Measurements from ENCODE around the gene MED22.

The MED22 gene

GRCh38 chr9:133375724-133376654 is 28.1 kb upstream of the MED22 start, which contains the start of the genes STKLD1 and SURF4:
Gene STKLD1, plus strand, starts transcription at chr9:133376366. Its CDS starts 108 bp downstream, at chr9:133376474.
Gene SURF4, minus strand, starts transcription at chr9:133376060. Its CDS starts 91 bp downstream, at chr9:133375969.
- peak; percentile 89 to 93 for DNase-seq (ENCODE audit: low read depth in 2 of 2)

DNA sequence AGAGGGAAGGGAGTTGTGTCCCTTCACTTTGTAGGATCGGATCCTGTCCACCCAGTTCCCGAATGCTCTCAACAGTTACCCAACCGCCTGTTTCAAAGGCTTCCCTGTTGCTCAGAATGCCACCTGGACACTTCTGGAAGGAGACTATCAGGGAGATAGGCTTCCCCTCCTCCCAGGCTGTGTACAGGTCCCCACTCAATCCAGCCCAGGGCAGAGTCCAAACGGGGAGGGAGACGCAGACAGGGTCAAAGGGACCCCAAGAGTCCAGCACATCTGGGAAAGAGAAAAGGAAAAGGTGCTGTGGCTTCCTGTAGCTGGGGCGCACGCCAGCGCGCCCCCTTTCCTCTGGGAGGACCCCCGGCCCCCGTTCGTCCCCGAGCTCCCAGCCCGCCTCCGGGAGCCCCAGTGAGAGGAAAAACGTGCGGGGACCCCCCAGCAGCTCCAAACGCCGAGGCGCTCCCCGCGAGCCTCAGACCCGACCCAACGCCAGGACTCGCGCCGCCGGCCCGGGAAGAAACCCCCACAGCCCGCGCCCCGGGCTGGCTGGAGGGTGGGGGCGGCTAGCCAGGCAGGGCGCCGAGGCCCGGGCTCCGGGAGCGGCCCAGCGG is 27.3 kb upstream of the MED22 start:
- DNase-seq (ENCODE audit: low read depth in 2 of 2) = no peak

- DNase-seq (ENCODE audit: low read depth in 2 of 2) = no peak
Measured at GRCh38 chr9:133374612-133375115, 26.7 kb upstream of the MED22 start.

DNA sequence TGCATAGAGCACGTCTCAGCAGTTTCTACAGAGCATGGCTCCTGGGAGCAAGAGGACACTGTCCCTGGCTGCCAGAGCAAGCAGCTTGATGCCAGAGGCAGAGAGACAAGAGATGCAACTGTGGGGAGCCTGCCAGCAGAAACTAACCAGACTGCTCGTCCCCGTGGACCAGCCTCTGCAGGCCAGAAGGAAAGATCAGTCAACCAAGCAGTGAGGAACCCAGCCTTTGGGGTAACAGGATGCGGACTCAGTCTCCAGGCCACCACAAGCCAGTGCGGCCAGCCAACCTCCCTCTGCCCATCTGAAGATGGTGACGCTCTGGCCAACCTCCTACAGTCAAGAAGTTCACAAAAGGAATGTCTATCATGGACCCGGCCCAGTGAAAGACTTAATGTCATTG is 24.2 kb upstream of the MED22 start:
- no peak for DNase-seq (ENCODE audit: low read depth in 2 of 2)

- DNase-seq (ENCODE audit: low read depth in 2 of 2) = peak; percentile 73 to 78
Measured at GRCh38 chr9:133371261-133371711, 23.4 kb upstream of the MED22 start.

GRCh38 chr9:133370685-133371084 is 22.8 kb upstream of the MED22 start:
- peak in 1 of 2 donors; percentile 30 for DNase-seq (ENCODE audit: low read depth in 2 of 2)

DNA sequence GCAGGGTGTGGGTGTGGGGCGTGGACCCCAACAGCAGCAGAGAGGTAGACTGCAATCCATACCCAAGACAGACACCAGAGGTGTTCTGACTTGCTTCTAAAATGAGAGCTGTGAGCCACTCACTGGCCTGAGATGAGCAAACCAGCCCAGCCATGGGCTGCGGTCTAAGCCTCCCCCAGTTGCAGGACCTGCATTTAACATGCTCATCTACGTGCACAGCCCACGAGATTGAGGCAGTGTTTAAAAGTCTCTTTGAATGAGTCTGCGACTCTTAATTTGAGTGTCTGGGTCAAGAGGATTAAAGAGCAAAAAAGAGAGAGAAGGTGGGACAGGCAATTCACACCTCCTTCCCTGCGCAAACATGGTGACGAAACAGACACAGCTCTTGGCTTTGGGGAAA is 22.0 kb upstream of the MED22 start:
- DNase-seq (ENCODE audit: low read depth in 2 of 2) = peak in 1 of 2 donors; percentile 25

GRCh38 chr9:133369422-133369821 is 21.5 kb upstream of the MED22 start:
- DNase-seq (ENCODE audit: low read depth in 2 of 2) = no peak

GRCh38 chr9:133368249-133368881 is 20.4 kb upstream of the MED22 start:
- DNase-seq (ENCODE audit: low read depth in 2 of 2) = no peak

DNA sequence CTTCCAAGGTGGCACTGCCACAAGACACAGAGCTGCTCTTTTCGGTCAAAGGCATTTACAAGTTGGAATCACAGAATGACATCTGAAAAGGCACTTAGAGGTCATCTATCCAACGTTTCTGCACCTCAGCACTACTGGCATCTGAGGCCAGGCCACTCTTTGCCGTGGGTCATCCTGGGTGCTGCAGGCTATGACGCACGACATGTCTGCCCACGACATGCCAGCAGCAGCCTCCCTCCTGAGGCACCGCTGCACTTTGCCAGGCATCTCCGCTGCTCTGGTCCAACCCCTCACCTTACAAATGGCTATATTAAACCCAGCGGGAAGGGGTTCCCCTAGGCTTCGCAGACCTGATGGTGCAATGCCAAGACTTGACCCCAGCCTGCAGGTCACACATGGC is 19.8 kb upstream of the MED22 start:
- no peak for DNase-seq (ENCODE audit: low read depth in 2 of 2)

DNA sequence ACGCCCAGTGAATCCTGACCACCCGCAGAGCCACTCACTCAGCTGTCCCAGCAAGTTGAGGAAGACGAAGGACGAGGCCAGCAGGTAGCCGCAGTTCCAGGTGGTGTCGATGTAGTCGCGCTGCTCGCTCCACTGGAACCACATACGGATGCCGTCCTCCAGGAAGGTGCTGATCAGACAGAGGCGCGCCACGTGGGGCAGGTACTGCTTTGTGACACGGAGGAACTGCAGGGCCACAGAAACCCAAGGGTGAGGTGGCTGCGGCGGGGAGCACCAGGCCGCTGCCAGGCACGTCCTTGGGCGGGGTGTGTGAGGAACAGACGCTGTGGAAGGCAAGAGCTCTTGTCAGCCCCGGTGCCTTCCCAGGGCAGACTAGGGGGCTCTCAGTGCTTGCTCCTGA is 19.3 kb upstream of the MED22 start:
- no peak for DNase-seq (ENCODE audit: low read depth in 2 of 2)

DNA sequence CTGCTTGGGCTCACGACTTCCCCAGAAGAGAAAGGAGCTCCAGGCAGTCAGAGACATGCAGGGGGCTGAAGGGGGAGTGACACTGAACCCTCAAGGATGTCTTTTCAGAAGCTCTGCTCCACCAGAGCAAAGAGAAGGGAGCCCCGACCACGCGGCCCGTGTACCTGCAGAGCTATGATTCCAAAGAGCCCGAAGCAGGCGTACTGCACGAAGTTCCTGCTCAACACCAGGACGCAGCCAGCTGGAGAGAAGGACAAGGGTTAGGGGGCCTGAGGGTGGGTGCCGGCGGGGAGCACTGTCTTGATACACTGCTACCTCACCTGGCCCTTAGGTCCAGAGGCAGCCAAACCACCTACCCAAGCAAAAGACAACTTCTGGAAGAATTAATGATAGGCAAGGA is 18.5 kb upstream of the MED22 start:
- DNase-seq (ENCODE audit: low read depth in 2 of 2) = no peak

DNA sequence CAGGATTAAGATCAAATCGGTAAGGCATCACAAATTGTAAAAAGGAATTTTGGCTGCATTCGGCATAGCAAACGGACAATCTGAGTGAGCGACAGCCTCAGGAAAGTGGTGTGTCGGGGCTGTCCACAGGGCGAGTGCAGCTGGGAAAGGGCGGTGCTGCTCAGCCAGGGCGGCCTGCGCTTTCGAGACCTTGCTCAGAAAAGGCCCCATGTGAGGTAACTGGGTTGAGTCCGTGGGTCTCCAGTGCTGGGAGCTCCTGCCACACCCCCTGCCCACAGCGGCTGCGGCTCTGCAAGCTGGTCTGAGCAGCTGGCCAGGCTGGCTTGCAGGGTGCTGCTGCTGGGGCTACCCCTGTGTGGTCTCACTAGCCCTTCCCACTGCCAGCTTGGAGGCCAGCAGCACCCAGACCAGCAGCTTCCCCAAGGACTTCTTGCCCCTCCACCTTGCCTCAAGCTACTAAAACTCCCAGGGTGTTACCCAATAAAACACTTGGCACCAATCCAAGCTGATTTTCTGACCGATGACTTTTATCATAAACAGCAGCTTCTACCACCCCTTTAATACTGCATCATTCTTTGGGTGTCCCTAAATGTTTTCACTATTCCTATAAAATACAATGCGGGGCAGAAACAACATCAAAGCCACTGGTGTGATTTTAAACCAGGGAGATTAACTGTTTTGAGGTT is 14.6 kb upstream of the MED22 start:
- DNase-seq (ENCODE audit: low read depth in 2 of 2) = no peak

GRCh38 chr9:133361507-133362092 is 13.7 kb upstream of the MED22 start:
- no peak for DNase-seq (ENCODE audit: low read depth in 2 of 2)

DNA sequence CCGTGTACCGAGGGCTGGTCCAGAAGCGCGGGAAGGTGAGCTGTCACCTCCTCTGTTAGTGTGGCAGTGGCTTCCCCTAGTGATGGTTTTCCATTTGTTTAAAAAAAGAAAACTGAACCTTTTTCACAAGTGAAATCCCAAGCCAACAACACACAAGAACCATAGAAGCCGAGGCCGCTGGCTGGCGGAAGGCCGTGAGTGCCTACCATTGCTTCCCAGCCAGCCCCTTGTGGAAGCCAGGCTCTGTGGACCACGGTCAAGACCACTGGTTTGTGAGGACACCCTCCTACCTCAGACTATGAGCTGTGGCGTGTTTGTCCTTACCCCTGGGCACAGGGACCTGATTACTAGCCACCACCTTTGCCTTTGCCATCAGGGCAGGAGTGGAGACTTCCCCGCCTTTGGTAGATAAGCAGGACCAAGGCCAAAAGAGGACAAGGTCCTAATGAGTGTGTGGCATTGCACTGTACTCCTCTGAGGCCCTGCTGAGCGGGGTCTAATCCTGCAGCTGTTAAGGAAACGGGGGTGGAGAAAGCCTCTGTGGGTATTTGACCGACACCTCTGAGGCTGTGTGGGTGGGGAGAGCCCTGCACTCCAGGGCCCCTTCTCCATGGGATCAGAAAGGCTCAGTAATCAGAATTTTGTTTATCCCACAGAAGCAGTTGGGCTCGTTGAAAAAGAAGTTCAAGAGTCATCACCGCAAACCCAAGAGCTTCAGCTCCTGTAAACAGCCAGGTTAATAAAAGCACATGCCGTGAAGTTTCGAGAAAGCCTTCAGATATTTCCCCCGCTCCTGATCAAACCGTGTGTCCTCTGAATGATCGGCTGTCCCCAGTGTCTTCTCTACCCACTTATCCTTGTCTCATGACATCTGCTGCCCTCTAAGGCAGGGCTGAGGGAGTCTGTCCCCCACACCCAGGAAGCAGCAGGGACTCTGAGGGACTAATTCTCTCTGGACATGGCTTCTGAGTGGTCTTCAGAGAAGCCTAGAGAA is 12.8 kb upstream of the MED22 start:
- DNase-seq (ENCODE audit: low read depth in 2 of 2) = no peak

DNA sequence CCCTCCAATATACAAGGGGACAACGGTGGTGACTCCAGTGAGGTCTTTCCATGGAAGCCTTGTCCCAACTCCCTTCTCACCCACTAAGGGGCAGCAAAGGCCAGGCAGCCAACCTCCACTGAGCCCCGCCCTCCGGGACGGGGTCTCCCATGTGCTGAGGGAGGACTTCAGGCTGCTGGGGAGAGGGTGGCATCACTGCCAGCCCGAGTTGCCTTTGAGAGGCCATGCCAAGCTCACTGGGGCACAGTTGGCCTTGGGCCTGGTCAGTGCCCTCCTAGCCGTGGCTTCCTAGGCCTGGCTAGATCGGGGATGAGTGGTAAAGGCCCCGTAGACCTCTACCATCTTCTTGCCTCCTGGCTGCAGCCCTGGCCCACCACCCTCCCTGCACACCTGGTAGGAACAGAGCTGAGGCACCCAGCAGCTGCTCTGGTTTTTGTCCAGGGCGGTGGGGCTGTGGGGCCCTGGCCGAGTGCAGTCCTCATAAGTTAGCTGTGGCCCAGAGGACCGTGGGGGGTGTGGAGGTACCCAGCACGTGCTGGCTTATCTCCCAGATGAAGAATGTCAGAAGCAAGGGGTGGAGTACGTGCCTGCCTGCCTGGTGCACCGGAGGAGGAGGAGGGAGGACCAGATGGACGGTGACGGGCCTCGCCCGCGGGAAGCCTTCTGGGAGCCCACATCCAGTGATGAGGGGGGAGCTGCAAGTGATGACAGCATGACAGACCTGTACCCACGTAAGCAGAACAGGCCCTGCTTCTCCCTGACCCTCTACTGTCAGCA is 11.7 kb upstream of the MED22 start:
- no peak for DNase-seq (ENCODE audit: low read depth in 2 of 2)

DNA sequence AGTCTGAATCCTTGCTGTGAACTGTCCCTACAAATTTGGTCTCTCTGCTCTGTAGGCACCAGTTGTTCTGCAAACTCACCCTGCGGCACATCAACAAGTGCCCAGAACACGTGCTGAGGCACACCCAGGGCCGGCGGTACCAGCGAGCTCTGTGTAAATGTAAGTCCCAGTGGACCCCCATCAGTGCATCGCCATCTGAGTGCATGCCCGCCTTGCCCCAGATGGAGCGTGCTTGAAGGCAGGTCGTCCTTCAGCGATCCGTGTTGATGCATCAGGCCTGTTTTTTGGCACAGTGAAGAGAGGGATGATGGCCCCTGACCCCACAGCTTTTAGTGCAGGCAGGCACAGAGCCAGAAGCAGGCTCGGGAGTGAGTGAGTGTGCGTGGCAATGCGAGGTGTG is 9.7 kb upstream of the MED22 start:
- no peak for DNase-seq (ENCODE audit: low read depth in 2 of 2)

DNA sequence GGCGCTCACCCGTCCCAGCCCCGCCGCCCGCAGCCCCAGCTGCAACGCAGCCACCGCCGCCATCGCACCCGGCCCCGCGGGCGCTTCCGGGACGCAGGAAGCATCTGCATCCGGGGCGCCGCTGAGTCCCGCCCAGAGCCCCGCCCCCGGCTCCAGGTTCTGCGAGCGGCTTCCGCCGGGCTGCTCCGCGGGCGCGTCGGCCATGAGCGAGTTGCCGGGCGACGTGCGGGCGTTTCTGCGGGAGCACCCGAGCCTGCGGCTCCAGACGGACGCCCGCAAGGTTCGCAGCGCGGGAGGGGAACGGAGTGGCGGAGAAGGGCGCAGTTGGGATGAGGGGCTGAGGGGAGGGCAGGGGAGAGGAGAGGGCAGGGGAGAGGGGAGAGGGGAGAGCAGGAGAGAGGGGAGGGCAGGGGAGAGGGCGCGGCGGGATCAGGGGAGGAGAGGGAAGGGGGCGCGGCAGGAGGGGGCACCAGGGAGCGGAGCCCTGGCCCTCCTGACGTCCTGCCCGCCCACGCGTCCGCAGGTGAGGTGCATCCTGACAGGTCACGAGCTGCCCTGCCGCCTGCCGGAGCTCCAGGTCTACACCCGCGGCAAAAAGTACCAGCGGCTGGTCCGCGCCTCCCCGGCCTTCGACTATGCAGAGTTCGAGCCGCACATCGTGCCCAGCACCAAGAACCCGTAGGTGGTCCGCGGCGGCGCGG is 8.6 kb upstream of the MED22 start, which contains the start of the genes SURF1 and SURF2:
SURF1 (minus strand) TSS at position 97 of the 701 bp plus-strand sequence; CDS start at position 63, 34 bp downstream.
SURF2 (plus strand) TSS at position 160 of the 701 bp plus-strand sequence; CDS start at position 203, 43 bp downstream.
- DNase-seq (ENCODE audit: low read depth in 2 of 2) = peak; percentile 78 to 90

Data from stimulated activated CD4-positive, alpha-beta T cell treated with anti-CD3 and anti-CD28 coated beads, Interleukin-15, amount 100 ng/mL, for 48 hours (primary cell).